ENCODE measurements around the gene CLMN. TPM values are rescaled to one million over a fixed set of nuclear protein-coding genes. Genes with fewer than 3 reads are reported as not detected.

The CLMN gene
- polyA plus RNA-seq, 3 donors = 22.0 to 33.7 (median 23.2) TPM

DNA sequence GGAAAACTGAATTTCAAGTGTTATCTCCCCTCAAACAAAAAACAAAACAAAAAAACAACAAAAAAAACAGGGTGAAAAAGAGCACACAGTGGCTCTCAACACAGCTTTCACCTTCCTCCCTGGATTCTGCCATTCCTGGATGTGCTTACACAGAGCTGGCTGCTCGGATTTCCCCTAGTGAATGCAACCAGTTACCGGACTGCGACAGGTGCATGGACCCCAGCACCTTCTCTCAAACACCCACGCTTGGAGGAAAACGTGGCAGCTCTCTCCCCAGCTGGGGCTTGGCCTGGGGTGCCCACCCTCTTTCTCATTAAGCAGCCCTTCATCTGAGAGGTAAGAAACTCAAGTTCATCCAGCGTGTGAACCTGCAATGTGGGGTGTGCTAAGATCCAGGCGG lies 128.9 kb downstream of the CLMN start:
- H3K4me3 Mint-ChIP-seq = peak overlapping the region in 1 of 2 donors; percentile 67
- H3K9me3 ChIP-seq (replicated peaks in 1 of 2; ENCODE audit: control insufficient read depth in 1 of 2, insufficient read depth in 1 of 2, low read length in 2 of 2) = peaks cover 0 to 5% of the 10 kb centered on the region in 2 donors
- H3K4me1 Mint-ChIP-seq = peaks cover 51% of the 10 kb centered on the region
- peaks cover 64 to 71% of the 10 kb centered on the region in 2 donors for H3K36me3 Mint-ChIP-seq
- H3K4me2 ChIP-seq (replicated peaks; ENCODE audit: extremely low read depth, low read length, poor library complexity, severe bottlenecking) = peak overlapping the region; percentile 43
- H3K4me1 ChIP-seq (ENCODE audit: control insufficient read depth in 1 of 2, insufficient read depth in 2 of 2, low read length in 2 of 2) = peaks cover 40 to 57% of the 10 kb centered on the region in 2 donors
- H3K9me3 Mint-ChIP-seq = peaks cover 0 to 8% (median 7%) of the 10 kb centered on the region in 7 donors
- H3K79me2 ChIP-seq (ENCODE audit: insufficient read depth, low read length) = peaks cover 9% of the 10 kb centered on the region
- H3K27me3 ChIP-seq (ENCODE audit: control insufficient read depth in 2 of 2, insufficient read depth in 2 of 2, low read length in 2 of 2) = no peaks in the 10 kb centered on the region
- peak overlapping the region in 1 of 2 donors; percentile 74 for H3K27ac ChIP-seq (ENCODE audit: low read depth in 1 of 2, low read length in 2 of 2)
- no peaks in the 10 kb centered on the region for H4K20me1 ChIP-seq (ENCODE audit: insufficient read depth, low read length)
- WGBS (ENCODE audit: insufficient coverage) = 95% methylated on average over 5 of the region's 7 CpGs
- peaks cover 0 to 3% (median 0%) of the 10 kb centered on the region in 3 donors for H3K27me3 Mint-ChIP-seq (ENCODE audit: low read depth in 3 of 3)
- peak overlapping the region in 1 of 7 donors; percentile 92 for H3K27ac Mint-ChIP-seq
- TF ChIP-seq, protein P1, sequence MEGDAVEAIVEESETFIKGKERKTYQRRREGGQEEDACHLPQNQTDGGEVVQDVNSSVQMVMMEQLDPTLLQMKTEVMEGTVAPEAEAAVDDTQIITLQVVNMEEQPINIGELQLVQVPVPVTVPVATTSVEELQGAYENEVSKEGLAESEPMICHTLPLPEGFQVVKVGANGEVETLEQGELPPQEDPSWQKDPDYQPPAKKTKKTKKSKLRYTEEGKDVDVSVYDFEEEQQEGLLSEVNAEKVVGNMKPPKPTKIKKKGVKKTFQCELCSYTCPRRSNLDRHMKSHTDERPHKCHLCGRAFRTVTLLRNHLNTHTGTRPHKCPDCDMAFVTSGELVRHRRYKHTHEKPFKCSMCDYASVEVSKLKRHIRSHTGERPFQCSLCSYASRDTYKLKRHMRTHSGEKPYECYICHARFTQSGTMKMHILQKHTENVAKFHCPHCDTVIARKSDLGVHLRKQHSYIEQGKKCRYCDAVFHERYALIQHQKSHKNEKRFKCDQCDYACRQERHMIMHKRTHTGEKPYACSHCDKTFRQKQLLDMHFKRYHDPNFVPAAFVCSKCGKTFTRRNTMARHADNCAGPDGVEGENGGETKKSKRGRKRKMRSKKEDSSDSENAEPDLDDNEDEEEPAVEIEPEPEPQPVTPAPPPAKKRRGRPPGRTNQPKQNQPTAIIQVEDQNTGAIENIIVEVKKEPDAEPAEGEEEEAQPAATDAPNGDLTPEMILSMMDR (IDR thresholded peaks at IDR 0.05) = no peak
- intact Hi-C loops (cut with micrococcal nuclease) = no loop called here
- peak overlapping the region; percentile 60 for H2AFZ ChIP-seq (ENCODE audit: insufficient read depth, low read depth, low read length, poor library complexity, severe bottlenecking)
- no peak for DNase-seq
- no peak overlapping the region for H3K9ac ChIP-seq (ENCODE audit: insufficient read depth, low read length, poor library complexity, severe bottlenecking)
- H3K36me3 ChIP-seq (replicated peaks in 1 of 2; ENCODE audit: control insufficient read depth in 1 of 2, insufficient read depth in 2 of 2, low read length in 2 of 2) = peaks cover 2 to 6% of the 10 kb centered on the region in 2 donors
- H3K4me3 ChIP-seq (replicated peaks in 1 of 3; ENCODE audit: low read depth in 2 of 3, low read length in 3 of 3) = no peak overlapping the region

DNA sequence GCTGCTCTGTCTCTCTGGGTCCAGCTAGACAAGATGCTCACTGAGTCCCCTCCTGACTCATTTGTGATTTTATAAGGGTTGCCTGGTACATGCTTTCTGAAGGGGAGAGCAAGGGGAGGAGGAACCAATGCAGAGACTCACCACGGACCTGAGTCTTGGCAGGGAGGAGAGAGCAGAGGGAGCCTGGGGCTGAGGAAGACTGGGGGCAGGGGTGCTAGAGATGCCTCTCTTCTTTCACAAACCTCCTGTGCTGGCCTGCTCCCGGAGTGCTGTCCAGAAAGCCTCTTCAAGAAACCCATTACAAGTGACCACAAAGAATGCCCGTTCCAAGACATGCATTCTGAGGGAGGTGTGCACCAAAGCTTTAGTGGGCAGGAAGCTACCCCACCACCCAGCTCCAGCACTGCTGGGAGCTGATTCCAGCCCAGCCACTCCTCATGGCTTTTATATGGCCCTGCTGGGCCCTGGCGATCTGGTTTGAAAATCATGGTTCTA lies 129.3 kb downstream of the CLMN start:
- Histone ChIP-seq H3K4me1 (ENCODE audit: control insufficient read depth in 1 of 2, insufficient read depth in 2 of 2, low read length in 2 of 2) (peaks cover 42 to 61% of the 10 kb centered on the region in 2 donors), H3K4me2 (replicated peaks; ENCODE audit: extremely low read depth, low read length, poor library complexity, severe bottlenecking) (no peak overlapping the region)
- intact Hi-C loops (cut with micrococcal nuclease) = no loop called here

More for the DNA sequence above, 129.3 kb downstream of the CLMN start:
- peak overlapping the region in 2 of 7 donors; percentile 21 to 81 for H3K27ac Mint-ChIP-seq
- no peak overlapping the region for H2AFZ ChIP-seq (ENCODE audit: insufficient read depth, low read depth, low read length, poor library complexity, severe bottlenecking)
- no peak overlapping the region for H3K4me3 ChIP-seq (replicated peaks in 1 of 3; ENCODE audit: low read depth in 2 of 3, low read length in 3 of 3)
- peaks cover 0 to 5% of the 10 kb centered on the region in 2 donors for H3K9me3 ChIP-seq (replicated peaks in 1 of 2; ENCODE audit: control insufficient read depth in 1 of 2, insufficient read depth in 1 of 2, low read length in 2 of 2)
- TF ChIP-seq, protein P1 (IDR thresholded peaks at IDR 0.05) = no peak
- peaks cover 2 to 6% of the 10 kb centered on the region in 2 donors for H3K36me3 ChIP-seq (replicated peaks in 1 of 2; ENCODE audit: control insufficient read depth in 1 of 2, insufficient read depth in 2 of 2, low read length in 2 of 2)
- peaks cover 54% of the 10 kb centered on the region for H3K4me1 Mint-ChIP-seq
- H3K9me3 Mint-ChIP-seq = peaks cover 0 to 9% (median 7%) of the 10 kb centered on the region in 7 donors
- no peaks in the 10 kb centered on the region for H4K20me1 ChIP-seq (ENCODE audit: insufficient read depth, low read length)
- peaks cover 60 to 67% of the 10 kb centered on the region in 2 donors for H3K36me3 Mint-ChIP-seq
- H3K4me3 Mint-ChIP-seq = no peak overlapping the region
- H3K27me3 Mint-ChIP-seq (ENCODE audit: low read depth in 3 of 3) = peaks cover 0 to 1% (median 0%) of the 10 kb centered on the region in 3 donors
- DNase-seq = no peak
- peaks cover 9% of the 10 kb centered on the region for H3K79me2 ChIP-seq (ENCODE audit: insufficient read depth, low read length)
- WGBS (ENCODE audit: insufficient coverage) = 80% methylated on average over 2 of the region's 4 CpGs
- H3K27ac ChIP-seq (ENCODE audit: low read depth in 1 of 2, low read length in 2 of 2) = no peak overlapping the region
- no peak overlapping the region for H3K9ac ChIP-seq (ENCODE audit: insufficient read depth, low read length, poor library complexity, severe bottlenecking)
- H3K27me3 ChIP-seq (ENCODE audit: control insufficient read depth in 2 of 2, insufficient read depth in 2 of 2, low read length in 2 of 2) = no peaks in the 10 kb centered on the region
